ENCODE measurements around the gene NPAT.

Gene NPAT

GRCh38 chr11:108241330-108242037 is 19.0 kb upstream of the NPAT start:
- DNase-seq (ENCODE audit: low spot score), result no peak
- no peak for TF ChIP-seq CTCF (IDR thresholded peaks at IDR 0.05; ENCODE audit: borderline replicate concordance, control extremely low read depth, extremely low read depth, insufficient read depth, missing control alignments)
- in situ Hi-C loops (cut with MboI; ENCODE audit: low sequenced_read_pairs, unreplicated experiment), result loop anchor here (25.0 kb wide), 1 partner anchor 396 kb away; no protein-coding TSS in a partner anchor

- no peak for TF ChIP-seq CTCF (IDR thresholded peaks at IDR 0.05; ENCODE audit: borderline replicate concordance, control extremely low read depth, extremely low read depth, insufficient read depth, missing control alignments)
Observed at GRCh38 chr11:108239076-108239475, 16.6 kb upstream of the NPAT start.

GRCh38 chr11:108237058-108237481 is 14.6 kb upstream of the NPAT start:
- no peak for DNase-seq (ENCODE audit: low spot score)
- in situ Hi-C loops (cut with MboI; ENCODE audit: low sequenced_read_pairs, unreplicated experiment), result loop anchor here (25.0 kb wide), 1 partner anchor 400 kb away; no protein-coding TSS in a partner anchor
- TF ChIP-seq CTCF (IDR thresholded peaks at IDR 0.05; ENCODE audit: borderline replicate concordance, control extremely low read depth, extremely low read depth, insufficient read depth, missing control alignments), result no peak

More at GRCh38 chr11:108239076-108239475, 16.6 kb upstream of the NPAT start:
- in situ Hi-C loops (cut with MboI; ENCODE audit: low sequenced_read_pairs, unreplicated experiment), result loop anchor here (25.0 kb wide), 1 partner anchor 398 kb away; no protein-coding TSS in a partner anchor
- DNase-seq (ENCODE audit: low spot score), result no peak

- in situ Hi-C loops (cut with MboI; ENCODE audit: low sequenced_read_pairs, unreplicated experiment), result loop anchor here (25.0 kb wide), 1 partner anchor 402 kb away; no protein-coding TSS in a partner anchor
- no peak for TF ChIP-seq CTCF (IDR thresholded peaks at IDR 0.05; ENCODE audit: borderline replicate concordance, control extremely low read depth, extremely low read depth, insufficient read depth, missing control alignments)
- DNase-seq (ENCODE audit: low spot score), result no peak
Observed at GRCh38 chr11:108235633-108236032, 13.2 kb upstream of the NPAT start.

- in situ Hi-C loops (cut with MboI; ENCODE audit: low sequenced_read_pairs, unreplicated experiment), result loop anchor here (25.0 kb wide), 1 partner anchor 402 kb away; no protein-coding TSS in a partner anchor
- TF ChIP-seq CTCF (IDR thresholded peaks at IDR 0.05; ENCODE audit: borderline replicate concordance, control extremely low read depth, extremely low read depth, insufficient read depth, missing control alignments), result no peak
- no peak for DNase-seq (ENCODE audit: low spot score)
Observed at GRCh38 chr11:108235192-108235591, 12.8 kb upstream of the NPAT start.

GRCh38 chr11:108233277-108233945 is 11.0 kb upstream of the NPAT start:
- in situ Hi-C loops (cut with MboI; ENCODE audit: low sequenced_read_pairs, unreplicated experiment), result loop anchor here (25.0 kb wide), 1 partner anchor 404 kb away; no protein-coding TSS in a partner anchor
- no peak for DNase-seq (ENCODE audit: low spot score)
- TF ChIP-seq CTCF (IDR thresholded peaks at IDR 0.05; ENCODE audit: borderline replicate concordance, control extremely low read depth, extremely low read depth, insufficient read depth, missing control alignments), result no peak

Measured in GM13976 (cell line).